ENCODE results near the gene ANAPC7.

- TF ChIP-seq CTCF (IDR thresholded peaks at IDR 0.05; ENCODE audit: low read length): no peak
- TF ChIP-seq EZH2 (IDR thresholded peaks at IDR 0.05; ENCODE audit: borderline replicate concordance, low read length): no peak
These were observed 47.8 kb upstream of the ANAPC7 start for GRCh38 chr12:110451263-110451662.

Measured in OCI-LY1 (cell line).